ENCODE results near the gene RBPJL. TPM values are rescaled to one million over a fixed set of nuclear protein-coding genes. Genes with fewer than 3 reads are reported as not detected.

The RBPJL gene
- total RNA-seq, 4 donors from 2014 or later, result not detected

GRCh38 chr20:45366631-45367030, 60.0 kb downstream of the RBPJL start:
- Histone ChIP-seq H3K27ac (no peak overlapping the region), H3K4me1 (peaks cover 0 to 5% of the 10 kb centered on the region in 2 donors), H3K36me3 (no peaks in the 10 kb centered on the region), H3K4me3 (no peak overlapping the region), H3K9me3 (no peaks in the 10 kb centered on the region), H3K27me3 (no peaks in the 10 kb centered on the region)
- intact Hi-C loops (cut with DNase I; ENCODE audit: low total_unique reads), result no loop called here
- no peak for TF ChIP-seq POLR2A (IDR thresholded peaks at IDR 0.05)
- no peak for TF ChIP-seq CTCF (IDR thresholded peaks at IDR 0.05)
- DNase-seq, result no peak

DNA sequence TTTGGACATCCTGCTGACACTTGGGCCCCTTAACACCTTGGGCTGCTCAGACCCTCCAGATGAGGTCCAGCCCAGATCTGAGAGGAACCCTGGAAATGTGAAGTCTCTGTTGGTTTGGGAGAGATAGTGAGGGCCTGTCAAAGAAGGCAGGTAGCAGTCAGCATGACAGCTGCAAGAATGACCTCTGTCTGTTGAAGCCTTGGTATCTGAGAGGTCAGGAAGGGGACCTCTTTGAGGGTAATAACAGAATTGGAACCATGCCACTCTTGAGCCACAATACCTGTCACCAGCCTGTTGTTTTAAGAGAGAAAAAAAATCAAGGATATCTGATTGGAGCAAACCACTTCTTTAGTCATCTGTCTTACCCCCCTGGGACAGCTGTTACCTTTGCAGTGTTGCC, 60.5 kb downstream of the RBPJL start:
- intact Hi-C loops (cut with DNase I; ENCODE audit: low total_unique reads), result no loop called here
- no peaks in the 10 kb centered on the region for H3K36me3 ChIP-seq
- no peaks in the 10 kb centered on the region for H3K27me3 ChIP-seq
- peaks cover 0 to 5% of the 10 kb centered on the region in 2 donors for H3K4me1 ChIP-seq
- TF ChIP-seq CTCF (IDR thresholded peaks at IDR 0.05) (no peak), POLR2A (IDR thresholded peaks at IDR 0.05) (no peak)
- no peak overlapping the region for H3K4me3 ChIP-seq
- H3K9me3 ChIP-seq, result no peaks in the 10 kb centered on the region
- H3K27ac ChIP-seq, result no peak overlapping the region
- no peak for DNase-seq

Other genes starting within 250 kb of the RBPJL start
- gene KCNS1, start 205.7 kb upstream of the RBPJL start, total RNA-seq, result under 1 TPM in 1 of 4 donors, not detected in 3; 0.97 TPM
- not detected for gene WFDC5, start 191.7 kb upstream of the RBPJL start, total RNA-seq
- gene WFDC12, start 182.4 kb upstream of the RBPJL start, total RNA-seq, result not detected
- not detected for gene PI3, start 131.9 kb upstream of the RBPJL start, total RNA-seq
- gene SEMG1, start 99.8 kb upstream of the RBPJL start, total RNA-seq, result not detected
- gene SEMG2, start 85.5 kb upstream of the RBPJL start, total RNA-seq, result not detected
- 10 to 100 TPM in 3 of 4 donors, 1 to 10 TPM in 1; 1.0 to 57.4 (median 20.9) TPM for gene SLPI, start 52.3 kb upstream of the RBPJL start, total RNA-seq
- gene MATN4, start 1.5 kb downstream of the RBPJL start, total RNA-seq, result 1 to 10 TPM in 1 of 4 donors, not detected in 3; 5.6 TPM
- gene SDC4, start 41.6 kb downstream of the RBPJL start, total RNA-seq, result 10 to 100 TPM in 3 of 4 donors, 1 to 10 TPM in 1; 7.9 to 77.9 (median 48.4) TPM
- gene SYS1, start 56.3 kb downstream of the RBPJL start, total RNA-seq, result 10 to 100 TPM; 19.0 to 35.6 (median 25.0) TPM
- gene TP53TG5, start 71.5 kb downstream of the RBPJL start, total RNA-seq, result 1 to 10 TPM in 1 of 4 donors, not detected in 3; 1.9 TPM
- gene DBNDD2, start 101.4 kb downstream of the RBPJL start, total RNA-seq, result 10 to 100 TPM in 3 of 4 donors, 1 to 10 TPM in 1; 7.5 to 84.2 (median 62.4) TPM
- gene PIGT, start 109.3 kb downstream of the RBPJL start, total RNA-seq, result 10 to 100 TPM; 28.7 to 89.2 (median 62.6) TPM
- 10 to 100 TPM in 2 of 4 donors, 1 to 10 TPM in 1, not detected in 1; 7.9 to 18.3 (median 15.5) TPM for gene WFDC2, start 162.9 kb downstream of the RBPJL start, total RNA-seq
- gene SPINT3, start 208.8 kb downstream of the RBPJL start, total RNA-seq, result not detected
- gene WFDC6, start 232.6 kb downstream of the RBPJL start, total RNA-seq, result not detected
- under 1 TPM in 1 of 4 donors, not detected in 3; 0.97 TPM for gene EPPIN, start 240.6 kb downstream of the RBPJL start, total RNA-seq

Measured in uterus (tissue), 4 donors.